ENCODE results near the gene ABR. TPM values are rescaled to one million over a fixed set of nuclear protein-coding genes. Genes with fewer than 3 reads are reported as not detected.
"Not testable (repeated sequence)": the region's sequence is repeated elsewhere in the genome, so short reads cannot be mapped to it uniquely, and the experiment has no call there.

Gene ABR
- total RNA-seq, 1 donor, result 64.6 TPM

- no peak for DNase-seq (ENCODE audit: low read depth in 2 of 3, low spot score in 2 of 3)
Observed at GRCh38 chr17:1150863-1151600, 28.7 kb downstream of the ABR start.

DNA sequence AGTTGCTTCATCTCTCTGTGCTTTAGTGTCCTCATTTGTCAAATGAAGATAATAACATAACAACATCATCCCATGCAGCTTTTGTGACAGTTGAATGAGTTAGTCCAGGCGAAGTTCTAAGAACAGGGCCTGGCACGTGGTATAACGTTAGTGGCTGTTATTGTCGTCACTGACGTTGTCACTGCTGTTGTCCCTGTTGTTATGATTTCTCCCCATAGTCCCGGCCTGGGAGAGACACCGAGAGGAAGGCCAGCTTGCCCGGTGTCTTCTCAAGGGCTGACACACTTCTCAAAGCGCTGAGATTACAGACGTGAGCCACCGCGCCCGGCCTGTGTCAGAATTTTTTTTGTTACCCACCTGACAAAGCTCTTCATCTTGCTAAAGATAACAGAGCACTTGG, 29.9 kb downstream of the ABR start:
- no peak for DNase-seq (ENCODE audit: low read depth in 2 of 3, low spot score in 2 of 3)

GRCh38 chr17:1147664-1148063, 32.1 kb downstream of the ABR start:
- DNase-seq (ENCODE audit: low read depth in 2 of 3, low spot score in 2 of 3), result no peak

- no peak for DNase-seq (ENCODE audit: low read depth in 2 of 3, low spot score in 2 of 3)
Observed at GRCh38 chr17:1146561-1147265, 33.1 kb downstream of the ABR start.

DNA sequence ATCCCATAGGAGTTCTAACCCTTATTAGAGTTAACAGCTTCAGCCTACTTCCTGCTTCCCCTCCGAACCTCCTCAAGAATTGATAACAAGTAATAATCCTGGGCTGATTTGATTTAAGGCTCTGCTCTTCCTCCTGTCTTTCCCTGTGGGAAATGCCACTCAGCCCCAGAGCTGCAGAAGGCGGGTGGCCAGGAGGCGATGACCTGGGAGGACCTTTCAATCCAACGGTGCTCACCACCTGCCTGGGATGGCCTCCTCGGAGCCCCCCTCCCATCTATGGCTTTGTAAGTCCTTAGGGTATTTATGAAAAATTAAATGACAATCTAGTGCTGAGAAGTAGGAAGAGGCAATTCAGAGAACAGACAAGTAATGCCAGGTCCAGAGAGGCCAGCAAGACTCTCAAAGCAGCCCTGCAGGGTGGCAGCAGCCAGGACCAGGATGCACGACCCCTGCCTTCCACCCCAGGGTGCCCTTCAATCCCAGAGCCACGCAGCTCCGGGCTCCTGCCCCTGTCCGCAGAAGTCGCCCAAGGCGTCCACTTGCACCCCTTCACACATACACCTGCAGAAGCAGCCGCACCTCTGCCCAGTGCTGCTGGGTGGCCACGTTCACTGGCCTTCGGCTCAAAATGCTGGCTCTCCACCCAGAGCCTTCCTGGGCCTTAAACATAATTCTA, 34.3 kb downstream of the ABR start:
- no peak for DNase-seq (ENCODE audit: low read depth in 2 of 3, low spot score in 2 of 3)

DNA sequence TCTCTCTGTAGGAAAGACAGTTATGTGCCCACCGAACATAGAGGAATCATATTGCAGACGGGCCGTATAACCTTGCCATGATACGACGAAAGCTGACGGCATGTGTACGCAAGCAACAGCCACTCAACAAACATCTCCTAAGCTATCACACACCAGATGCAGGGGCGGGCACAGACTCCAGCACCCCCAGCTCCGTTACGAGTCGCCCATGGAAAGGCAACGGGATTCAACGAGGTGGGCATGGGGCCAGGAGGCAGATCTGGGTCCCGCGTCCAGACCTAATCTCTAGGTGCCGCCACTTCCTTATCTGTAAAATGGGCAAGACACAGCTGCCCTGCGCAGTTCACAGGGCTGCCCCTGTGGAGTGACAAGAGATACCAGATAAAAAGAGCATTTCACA, 35.6 kb downstream of the ABR start:
- DNase-seq (ENCODE audit: low read depth in 2 of 3, low spot score in 2 of 3), result no peak

GRCh38 chr17:1143573-1143972, 36.2 kb downstream of the ABR start:
- DNase-seq (ENCODE audit: low read depth in 2 of 3, low spot score in 2 of 3), result no peak

- DNase-seq (ENCODE audit: low read depth in 2 of 3, low spot score in 2 of 3), result no peak
Observed at GRCh38 chr17:1142561-1142971, 37.2 kb downstream of the ABR start.

DNA sequence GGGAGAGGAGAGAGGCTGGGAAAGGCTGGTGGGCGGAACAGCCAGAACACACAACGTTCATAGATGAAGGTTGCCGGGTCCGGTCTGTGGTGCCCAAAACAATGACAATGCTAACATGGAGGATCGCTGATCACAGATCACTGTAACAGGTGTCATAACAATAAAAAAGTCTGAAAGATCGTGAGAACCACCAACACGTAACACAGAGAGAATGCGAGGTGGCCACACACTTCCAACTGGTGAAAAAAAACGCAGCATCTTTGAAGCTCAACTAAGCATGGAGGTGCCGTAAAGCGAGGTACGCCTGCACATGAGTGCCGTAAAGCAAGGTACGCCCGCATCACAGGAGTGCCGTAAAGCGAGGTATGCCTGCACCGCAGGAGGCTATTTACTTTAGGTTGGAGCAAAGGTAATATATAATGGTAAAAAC, 42.3 kb downstream of the ABR start:
- peak in 1 of 3 donors; percentile 45 for DNase-seq (ENCODE audit: low read depth in 2 of 3, low spot score in 2 of 3)

DNA sequence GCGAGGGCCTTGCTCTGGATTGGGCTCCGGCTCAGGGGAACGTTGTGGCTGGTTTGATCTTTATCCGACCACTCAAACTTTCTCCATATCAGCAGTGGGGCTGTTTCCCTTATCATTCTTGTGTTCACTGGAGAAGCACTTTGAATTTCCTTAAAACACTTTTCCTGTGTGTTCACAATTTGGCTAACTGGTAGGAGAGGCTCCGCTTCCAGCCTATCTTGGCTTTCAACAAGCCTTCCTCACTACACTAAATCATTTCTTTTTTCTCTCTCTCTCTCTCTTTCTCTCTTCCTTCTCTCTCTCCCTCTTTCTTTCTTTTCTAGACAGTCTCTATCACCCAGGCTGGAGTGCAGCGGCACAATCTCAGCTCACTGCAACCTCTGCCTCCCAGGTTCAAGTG, 43.0 kb downstream of the ABR start:
- DNase-seq (ENCODE audit: low read depth in 2 of 3, low spot score in 2 of 3), result no peak

GRCh38 chr17:1134634-1135324, 45.0 kb downstream of the ABR start:
- no peak for DNase-seq (ENCODE audit: low read depth in 2 of 3, low spot score in 2 of 3)

DNA sequence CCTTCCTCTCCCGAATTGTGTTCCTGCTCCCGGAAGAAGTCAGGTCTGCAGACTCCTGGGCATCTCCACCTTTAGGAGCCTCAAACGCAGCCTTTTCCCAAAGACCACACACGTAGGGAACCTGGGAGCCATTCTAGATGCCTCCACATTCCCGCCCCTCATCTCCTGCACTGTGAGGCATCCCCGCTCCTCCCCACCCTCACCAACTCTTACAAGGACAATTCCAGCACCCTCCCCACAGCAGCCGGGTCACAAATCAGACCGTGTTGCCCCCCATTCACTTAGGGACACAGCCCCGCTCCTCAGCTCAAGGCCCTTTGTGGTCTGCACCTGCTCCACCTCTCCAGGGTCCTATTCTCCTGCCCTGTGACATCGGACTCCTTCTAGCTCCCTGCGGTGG, 49.6 kb downstream of the ABR start:
- DNase-seq (ENCODE audit: low read depth in 2 of 3, low spot score in 2 of 3), result no peak

DNA sequence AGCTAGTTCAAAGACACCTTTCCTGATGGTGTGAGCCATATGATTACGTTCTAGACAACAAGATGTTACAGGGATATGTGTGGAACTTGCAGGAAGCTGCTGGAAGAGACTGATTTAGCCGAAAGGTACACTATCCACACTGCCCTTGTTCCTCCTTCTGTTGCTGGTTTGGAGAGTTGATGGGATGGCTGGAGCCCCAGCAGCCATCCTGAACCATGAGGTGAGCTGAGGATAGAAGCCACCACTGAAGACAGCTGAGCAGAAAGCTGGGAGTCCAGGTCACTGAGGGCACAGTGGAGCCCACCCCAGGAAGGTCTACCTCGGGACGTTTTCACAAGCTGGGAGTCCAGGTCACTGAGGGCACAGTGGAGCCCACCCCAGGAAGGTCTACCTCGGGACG, 51.3 kb downstream of the ABR start:
- not testable (repeated sequence) for DNase-seq (ENCODE audit: low read depth in 2 of 3, low spot score in 2 of 3)

- no peak for DNase-seq (ENCODE audit: low read depth in 2 of 3, low spot score in 2 of 3)
Observed at GRCh38 chr17:1126801-1127550, 52.8 kb downstream of the ABR start.

GRCh38 chr17:1126250-1126797, 53.5 kb downstream of the ABR start:
- DNase-seq (ENCODE audit: low read depth in 2 of 3, low spot score in 2 of 3), result no peak

DNA sequence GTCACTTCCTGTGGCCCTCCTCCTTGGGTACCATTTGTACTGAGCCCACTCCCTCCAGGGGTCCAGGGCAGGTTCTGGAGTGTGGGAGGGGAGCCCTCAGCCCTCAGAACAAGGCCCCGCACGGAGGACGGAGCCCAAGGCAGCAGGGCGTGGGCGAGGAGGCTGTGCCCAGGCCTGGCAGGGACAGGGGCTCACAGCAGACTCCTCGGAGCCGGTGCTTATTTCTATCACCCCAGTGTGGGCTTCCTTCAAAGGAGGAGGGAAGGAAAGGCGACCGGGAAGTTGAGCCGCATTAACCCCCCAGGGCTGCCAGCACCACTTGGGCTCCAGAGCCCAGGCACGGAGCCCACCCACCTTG, 54.0 kb downstream of the ABR start:
- no peak for DNase-seq (ENCODE audit: low read depth in 2 of 3, low spot score in 2 of 3)

DNA sequence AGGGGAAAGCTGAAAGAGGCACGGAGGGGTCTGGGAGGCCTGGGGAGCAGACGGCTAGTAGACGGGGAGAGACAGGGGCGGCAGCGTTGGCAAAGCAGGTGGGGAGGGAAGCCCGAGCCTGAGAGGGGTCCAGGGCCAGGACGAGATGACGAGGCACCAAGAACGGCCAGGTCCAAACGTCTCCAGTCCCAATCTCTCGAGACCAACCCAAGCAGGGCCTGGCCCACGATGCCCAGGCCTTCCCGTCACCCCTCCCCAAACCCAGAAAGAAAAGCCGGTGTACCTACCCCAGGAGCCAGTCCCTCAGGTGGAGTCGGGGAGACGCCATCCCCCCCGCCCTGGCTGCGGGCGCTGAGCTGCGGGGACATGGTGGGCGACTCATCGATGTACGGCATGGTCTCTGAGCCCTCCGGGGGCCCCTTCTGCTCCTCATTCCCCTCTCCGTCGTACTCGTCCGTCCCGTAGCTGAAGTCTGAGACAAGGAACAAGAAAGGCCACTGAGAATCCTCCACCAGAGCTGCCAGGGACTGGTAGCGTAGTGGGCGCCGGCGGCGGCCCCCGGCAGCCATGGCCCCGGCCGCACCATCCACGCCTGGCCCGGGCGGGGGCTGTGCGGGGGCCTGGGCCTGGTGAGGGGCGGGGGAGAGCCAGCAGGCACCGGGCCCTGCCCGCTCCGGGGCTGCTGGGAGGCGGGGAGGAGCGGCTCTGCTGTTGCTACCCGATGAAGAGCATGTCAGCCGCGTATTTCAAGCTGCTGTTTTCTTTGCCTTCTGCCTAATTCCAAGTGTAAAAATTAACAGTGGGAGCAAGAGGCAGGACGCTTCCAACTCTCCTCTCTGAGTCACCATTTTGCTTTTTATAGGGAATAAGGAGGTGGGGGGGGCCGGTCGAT, 54.6 kb downstream of the ABR start:
- no peak for DNase-seq (ENCODE audit: low read depth in 2 of 3, low spot score in 2 of 3)

- DNase-seq (ENCODE audit: low read depth in 2 of 3, low spot score in 2 of 3), result no peak
Observed at GRCh38 chr17:1123921-1124715, 55.7 kb downstream of the ABR start.
